ENCODE measurements around the gene C10orf120. TPM values are rescaled to one million over a fixed set of nuclear protein-coding genes. Genes with fewer than 3 reads are reported as not detected.

C10orf120 gene
- total RNA-seq, 1 donor from 2014 or later = not detected

- Mint-ChIP-seq H3K27me3 (peaks cover 24% of the 10 kb centered on the region), H3K27ac (no peak overlapping the region), H3K4me3 (no peak overlapping the region), H3K36me3 (no peaks in the 10 kb centered on the region), H3K9me3 (no peaks in the 10 kb centered on the region), H3K4me1 (ENCODE audit: unreplicated experiment) (no peaks in the 10 kb centered on the region)
- no peak for TF ChIP-seq CTCF (conservative IDR thresholded peaks at IDR 0.05)
- no peak for DNase-seq (ENCODE audit: extremely low spot score, unreplicated experiment)
Measured at GRCh38 chr10:122663516-122664130, 36.0 kb downstream of the C10orf120 start.

GRCh38 chr10:122662231-122662630 is 37.4 kb downstream of the C10orf120 start:
- H3K4me3 Mint-ChIP-seq = no peak overlapping the region
- no peaks in the 10 kb centered on the region for H3K36me3 Mint-ChIP-seq
- H3K27me3 Mint-ChIP-seq = peaks cover 20% of the 10 kb centered on the region
- H3K27ac Mint-ChIP-seq = no peak overlapping the region
- DNase-seq (ENCODE audit: extremely low spot score, unreplicated experiment) = no peak
- no peaks in the 10 kb centered on the region for H3K4me1 Mint-ChIP-seq (ENCODE audit: unreplicated experiment)
- TF ChIP-seq CTCF (conservative IDR thresholded peaks at IDR 0.05) = no peak
- H3K9me3 Mint-ChIP-seq = no peaks in the 10 kb centered on the region

GRCh38 chr10:122660696-122661095 is 39.0 kb downstream of the C10orf120 start:
- Mint-ChIP-seq H3K9me3 (no peaks in the 10 kb centered on the region), H3K4me3 (no peak overlapping the region), H3K27ac (no peak overlapping the region), H3K36me3 (no peaks in the 10 kb centered on the region), H3K4me1 (ENCODE audit: unreplicated experiment) (no peaks in the 10 kb centered on the region), H3K27me3 (peaks cover 18% of the 10 kb centered on the region)
- no peak for TF ChIP-seq CTCF (conservative IDR thresholded peaks at IDR 0.05)
- DNase-seq (ENCODE audit: extremely low spot score, unreplicated experiment) = no peak

- Mint-ChIP-seq H3K27ac (no peak overlapping the region), H3K4me1 (ENCODE audit: unreplicated experiment) (no peaks in the 10 kb centered on the region), H3K36me3 (no peaks in the 10 kb centered on the region), H3K4me3 (no peak overlapping the region), H3K9me3 (no peaks in the 10 kb centered on the region), H3K27me3 (peaks cover 18% of the 10 kb centered on the region)
- no peak for DNase-seq (ENCODE audit: extremely low spot score, unreplicated experiment)
- no peak for TF ChIP-seq CTCF (conservative IDR thresholded peaks at IDR 0.05)
Measured at GRCh38 chr10:122659651-122660050, 40.0 kb downstream of the C10orf120 start.

GRCh38 chr10:122659126-122659525 is 40.5 kb downstream of the C10orf120 start:
- DNase-seq (ENCODE audit: extremely low spot score, unreplicated experiment) = no peak
- H3K4me1 Mint-ChIP-seq (ENCODE audit: unreplicated experiment) = no peaks in the 10 kb centered on the region
- TF ChIP-seq CTCF (conservative IDR thresholded peaks at IDR 0.05) = no peak
- H3K36me3 Mint-ChIP-seq = no peaks in the 10 kb centered on the region
- H3K27ac Mint-ChIP-seq = no peak overlapping the region
- H3K9me3 Mint-ChIP-seq = no peaks in the 10 kb centered on the region
- H3K4me3 Mint-ChIP-seq = no peak overlapping the region
- peaks cover 18% of the 10 kb centered on the region for H3K27me3 Mint-ChIP-seq
